ENCODE measurements around the gene STARD13.

STARD13 gene

GRCh38 chr13:33270895-33271538 is 14.5 kb downstream of the STARD13 start:
- CTCF ChIA-PET, result no interaction called here
- POLR2A ChIA-PET, result no interaction called here
- no peak for TF ChIP-seq CTCF (IDR thresholded peaks at IDR 0.05; ENCODE audit: insufficient read depth, low read length, missing control alignments)
- H3K4me3 ChIP-seq (ENCODE audit: low read depth, low read length), result no peak overlapping the region
- DNase-seq (ENCODE audit: low read depth, low spot score), result no peak

DNA sequence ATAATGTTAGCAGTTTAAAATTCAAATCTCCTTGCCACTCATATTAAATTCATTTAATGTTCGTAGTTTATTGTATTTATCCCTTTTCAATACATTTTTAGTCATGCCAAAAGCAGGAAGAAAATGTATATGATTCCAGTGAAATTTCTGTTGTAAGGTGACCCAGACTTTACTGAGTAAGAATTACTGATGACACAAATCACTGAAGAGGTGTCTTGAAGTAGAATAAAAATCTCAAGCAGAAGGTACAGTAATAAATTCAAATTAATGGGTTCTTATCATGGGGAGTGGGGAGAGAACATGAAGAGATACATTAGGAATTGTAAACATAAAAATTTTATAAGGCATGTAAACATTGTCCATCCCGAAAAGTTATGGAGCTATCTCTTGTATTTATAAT is 19.9 kb downstream of the STARD13 start:
- CTCF ChIA-PET, result interaction anchor here (1.1 to 1.8 kb wide), 4 partner anchors 8 to 37 kb away, joined by 3 to 5 read pairs (median 3); no protein-coding TSS in a partner anchor
- POLR2A ChIA-PET, result no interaction called here
- no peak for TF ChIP-seq CTCF (IDR thresholded peaks at IDR 0.05; ENCODE audit: insufficient read depth, low read length, missing control alignments)
- no peak for DNase-seq (ENCODE audit: low read depth, low spot score)
- H3K4me3 ChIP-seq (ENCODE audit: low read depth, low read length), result no peak overlapping the region

GRCh38 chr13:33265133-33265532 is 20.4 kb downstream of the STARD13 start:
- no peak overlapping the region for H3K4me3 ChIP-seq (ENCODE audit: low read depth, low read length)
- ChIA-PET POLR2A (no interaction called here), CTCF (interaction anchor here (1.1 to 1.8 kb wide), 3 partner anchors 13 to 37 kb away, joined by 3 to 5 read pairs (median 3); no protein-coding TSS in a partner anchor)
- no peak for TF ChIP-seq CTCF (IDR thresholded peaks at IDR 0.05; ENCODE audit: insufficient read depth, low read length, missing control alignments)
- DNase-seq (ENCODE audit: low read depth, low spot score), result no peak

- no peak overlapping the region for H3K4me3 ChIP-seq (ENCODE audit: low read depth, low read length)
- ChIA-PET CTCF (interaction anchor here (1.1 to 1.8 kb wide), 2 partner anchors 13 to 36 kb away, joined by 3 to 5 read pairs; no protein-coding TSS in a partner anchor), POLR2A (no interaction called here)
- no peak for TF ChIP-seq CTCF (IDR thresholded peaks at IDR 0.05; ENCODE audit: insufficient read depth, low read length, missing control alignments)
- no peak for DNase-seq (ENCODE audit: low read depth, low spot score)
Measured at GRCh38 chr13:33264620-33264978, 21.0 kb downstream of the STARD13 start.

GRCh38 chr13:33263976-33264619 is 21.5 kb downstream of the STARD13 start:
- CTCF ChIA-PET, result interaction anchor here (1.4 to 1.8 kb wide), 2 partner anchors 12 to 26 kb away, joined by 3 to 5 read pairs; no protein-coding TSS in a partner anchor
- TF ChIP-seq CTCF (IDR thresholded peaks at IDR 0.05; ENCODE audit: insufficient read depth, low read length, missing control alignments), result no peak
- no peak overlapping the region for H3K4me3 ChIP-seq (ENCODE audit: low read depth, low read length)
- no peak for DNase-seq (ENCODE audit: low read depth, low spot score)
- POLR2A ChIA-PET, result no interaction called here

- TF ChIP-seq CTCF (IDR thresholded peaks at IDR 0.05; ENCODE audit: insufficient read depth, low read length, missing control alignments), result no peak
- no peak overlapping the region for H3K4me3 ChIP-seq (ENCODE audit: low read depth, low read length)
- CTCF ChIA-PET, result interaction anchor here (1.4 to 1.8 kb wide), 2 partner anchors 11 to 26 kb away, joined by 3 to 5 read pairs; no protein-coding TSS in a partner anchor
- DNase-seq (ENCODE audit: low read depth, low spot score), result no peak
- POLR2A ChIA-PET, result no interaction called here
Measured at GRCh38 chr13:33263484-33263883, 22.1 kb downstream of the STARD13 start.

Data from AG04449 (cell line).